H9 (cell line): ENCODE measurements around the gene HM13. TPM values are rescaled to one million over a fixed set of nuclear protein-coding genes. Genes with fewer than 3 reads are reported as not detected.

Experiments
- DNase-seq: peaks from one replicate; pipeline ENCODE4 v3.0.0-alpha.2; 2017
- H2AFZ ChIP-seq: one replicate; pipeline ENCODE4 v1.6.1; 2013; ENCODE audit warnings: mild to moderate bottlenecking, low read length, control low read depth, moderate library complexity
- H2AK5ac ChIP-seq: 2 replicates; pipeline ENCODE4 v1.6.1; 2013; ENCODE audit warnings: low read length, control low read depth, mixed read lengths; ENCODE audit not compliant: insufficient read length
- H2BK120ac ChIP-seq: one replicate; pipeline ENCODE4 v1.6.1; 2013; ENCODE audit warnings: low read depth, mild to moderate bottlenecking, low read length, control low read depth, inconsistent platforms; ENCODE audit not compliant: poor library complexity, severe bottlenecking
- H2BK12ac ChIP-seq: 2 replicates; pipeline ENCODE4 v1.6.1; 2013; ENCODE audit warnings: low read length, control low read depth, mixed read lengths, low read depth; ENCODE audit not compliant: insufficient read length
- H2BK15ac ChIP-seq: 2 replicates; pipeline ENCODE4 v1.6.1; 2013; ENCODE audit warnings: low read depth, low read length, control low read depth
- H2BK20ac ChIP-seq: one replicate; pipeline ENCODE4 v1.6.1; 2013; ENCODE audit warnings: low read depth, mild to moderate bottlenecking, low read length, control low read depth, inconsistent platforms; ENCODE audit not compliant: poor library complexity, severe bottlenecking
- H2BK5ac ChIP-seq: 2 replicates; pipeline ENCODE4 v1.6.1; 2013; ENCODE audit warnings: low read length, control low read depth, mixed read lengths; ENCODE audit not compliant: insufficient read length
- H3K14ac ChIP-seq: 2 replicates; pipeline ENCODE4 v1.6.1; 2013; ENCODE audit warnings: low read length, control low read depth; ENCODE audit not compliant: insufficient read depth
- H3K18ac ChIP-seq: 2 replicates; pipeline ENCODE4 v1.6.1; 2013; ENCODE audit warnings: low read depth, mild to moderate bottlenecking, mixed read lengths, low read length, control low read depth; ENCODE audit not compliant: insufficient read length
- H3K23ac ChIP-seq: 2 replicates; pipeline ENCODE4 v1.6.1; 2013; ENCODE audit warnings: low read length, control low read depth, mixed read lengths, low read depth; ENCODE audit not compliant: insufficient read length
- H3K23me2 ChIP-seq: 2 replicates; pipeline ENCODE4 v1.6.1; 2013; ENCODE audit warnings: low read depth, mild to moderate bottlenecking, mixed read lengths, low read length, control low read depth; ENCODE audit not compliant: insufficient read length, poor library complexity, severe bottlenecking
- H3K27ac ChIP-seq: 2 replicates; pipeline ENCODE4 v1.5.1; 2013; ENCODE audit warnings: low read length, control low read depth, mixed read lengths, low read depth; ENCODE audit not compliant: insufficient read length
- H3K27me3 ChIP-seq: 2 replicates; pipeline ENCODE4 v1.6.1; 2013; ENCODE audit warnings: low read length, control low read depth, inconsistent platforms; ENCODE audit not compliant: insufficient read depth
- H3K4ac ChIP-seq: 2 replicates; pipeline ENCODE4 v1.6.1; 2013; ENCODE audit warnings: low read depth, mild to moderate bottlenecking, control low read depth, inconsistent platforms, low read length, moderate library complexity
- H3K4me1 ChIP-seq: 2 replicates; pipeline ENCODE4 v1.6.1; 2013; ENCODE audit warnings: low read length, control low read depth, inconsistent platforms; ENCODE audit not compliant: insufficient read depth
- H3K4me2 ChIP-seq: 2 replicates; pipeline ENCODE4 v1.6.1; 2013; ENCODE audit warnings: low read length, control low read depth, mixed read lengths; ENCODE audit not compliant: insufficient read length, insufficient read depth
- H3K56ac ChIP-seq: 2 replicates; pipeline ENCODE4 v1.6.1; 2013; ENCODE audit warnings: low read depth, mild to moderate bottlenecking, mixed read lengths, low read length, control low read depth; ENCODE audit not compliant: insufficient read length
- H3K79me1 ChIP-seq: 2 replicates; pipeline ENCODE4 v1.6.1; 2013; ENCODE audit warnings: low read depth, mild to moderate bottlenecking, moderate library complexity, low read length, control low read depth, inconsistent platforms; ENCODE audit not compliant: insufficient read depth, poor library complexity, severe bottlenecking
- H3K79me2 ChIP-seq: 2 replicates; pipeline ENCODE4 v1.6.1; 2013; ENCODE audit warnings: low read length, control low read depth, inconsistent platforms; ENCODE audit not compliant: insufficient read depth
- H3K9ac ChIP-seq: 2 replicates; pipeline ENCODE4 v1.6.1; 2013; ENCODE audit warnings: low read length, control low read depth, mixed read lengths; ENCODE audit not compliant: insufficient read length; ENCODE audit errors: extremely low read depth
- H3K9me3 ChIP-seq: one replicate; pipeline ENCODE4 v1.6.1; 2013; ENCODE audit warnings: low read depth, low read length, inconsistent platforms; ENCODE audit not compliant: control insufficient read depth
- H3T11ph ChIP-seq: one replicate; pipeline ENCODE4 v1.6.1; 2013; ENCODE audit warnings: mild to moderate bottlenecking, low read length, control low read depth, inconsistent platforms
- H4K20me1 ChIP-seq: one replicate; pipeline ENCODE4 v1.6.1; 2013; ENCODE audit not compliant: control insufficient read depth, insufficient read length, insufficient read depth
- H4K5ac ChIP-seq: 2 replicates; pipeline ENCODE4 v1.6.1; 2013; ENCODE audit warnings: low read depth, mild to moderate bottlenecking, mixed read lengths, low read length, control low read depth; ENCODE audit not compliant: insufficient read length
- H4K8ac ChIP-seq: replicated peaks from 2 replicates; pipeline ENCODE4 v1.6.1; 2013; ENCODE audit warnings: low read length, control low read depth, mixed read lengths, low read depth; ENCODE audit not compliant: insufficient read length
- H4K91ac ChIP-seq: 2 replicates; pipeline ENCODE4 v1.6.1; 2013; ENCODE audit warnings: low read depth, mild to moderate bottlenecking, moderate library complexity, mixed read lengths, low read length, control low read depth; ENCODE audit not compliant: insufficient read length
- H3K27ac Mint-ChIP-seq, 3 experiments: 2 replicates in 2 of 3; 3 replicates in 1 of 3; pipeline ENCODE4 v1.8.0; 2020 to 2021; ENCODE audit warnings: mixed read lengths in 3 of 3, mild to moderate bottlenecking in 1 of 3, moderate library complexity in 1 of 3
- H3K27me3 Mint-ChIP-seq: 2 replicates; pipeline ENCODE4 v1.8.0; 2021; ENCODE audit warnings: low read depth, mild to moderate bottlenecking, moderate library complexity, mixed read lengths
- H3K36me3 Mint-ChIP-seq, 3 experiments: 2 replicates in 2 of 3; 3 replicates in 1 of 3; pipeline ENCODE4 v1.8.0; 2020 to 2021; ENCODE audit warnings: low read depth in 3 of 3, mixed read lengths in 3 of 3; ENCODE audit not compliant: insufficient read depth in 1 of 3
- H3K4me1 Mint-ChIP-seq, 2 experiments: 2 replicates each; pipeline ENCODE4 v1.8.0; 2020; ENCODE audit warnings: mixed read lengths in 2 of 2
- H3K4me3 Mint-ChIP-seq, 2 experiments: 2 replicates in 1 of 2; 3 replicates in 1 of 2; pipeline ENCODE4 v1.8.0; 2020 to 2021; ENCODE audit warnings: mild to moderate bottlenecking in 2 of 2, mixed read lengths in 2 of 2, moderate library complexity in 1 of 2
- H3K9me3 Mint-ChIP-seq, 2 experiments: 2 replicates in 1 of 2; 3 replicates in 1 of 2; pipeline ENCODE4 v1.8.0; 2020; ENCODE audit warnings: mild to moderate bottlenecking in 2 of 2, mixed read lengths in 2 of 2, moderate library complexity in 1 of 2
- WGBS: extraction: QIAGEN DNeasy Blood & Tissue Kit; methylation state at CpG from one replicate; pipeline ENCODE4 v1.1.7; 2013; ENCODE audit warnings: missing lambda C conversion rate, low lambda C conversion rate, mixed read lengths; ENCODE audit not compliant: insufficient read length; ENCODE audit errors: extremely low coverage; 5-methylcytosine and 5-hydroxymethylcytosine counted together
- total RNA-seq: library from RNA; stranded (reverse); gene quantifications from 2 replicates; pipeline ENCODE4 v1.2.1, GENCODE V29; 2021
- TF ChIP-seq, protein P1 (sequence below): fragments of 200-600 bp; sonication (generic); conservative IDR thresholded peaks from 3 replicates; pipeline ENCODE4 v1.8.0; 2021; ENCODE audit warnings: antibody characterized with exemption, mild to moderate bottlenecking

The HM13 gene
- total RNA-seq, 1 experiment from 2014 or later: 169 TPM

DNA sequence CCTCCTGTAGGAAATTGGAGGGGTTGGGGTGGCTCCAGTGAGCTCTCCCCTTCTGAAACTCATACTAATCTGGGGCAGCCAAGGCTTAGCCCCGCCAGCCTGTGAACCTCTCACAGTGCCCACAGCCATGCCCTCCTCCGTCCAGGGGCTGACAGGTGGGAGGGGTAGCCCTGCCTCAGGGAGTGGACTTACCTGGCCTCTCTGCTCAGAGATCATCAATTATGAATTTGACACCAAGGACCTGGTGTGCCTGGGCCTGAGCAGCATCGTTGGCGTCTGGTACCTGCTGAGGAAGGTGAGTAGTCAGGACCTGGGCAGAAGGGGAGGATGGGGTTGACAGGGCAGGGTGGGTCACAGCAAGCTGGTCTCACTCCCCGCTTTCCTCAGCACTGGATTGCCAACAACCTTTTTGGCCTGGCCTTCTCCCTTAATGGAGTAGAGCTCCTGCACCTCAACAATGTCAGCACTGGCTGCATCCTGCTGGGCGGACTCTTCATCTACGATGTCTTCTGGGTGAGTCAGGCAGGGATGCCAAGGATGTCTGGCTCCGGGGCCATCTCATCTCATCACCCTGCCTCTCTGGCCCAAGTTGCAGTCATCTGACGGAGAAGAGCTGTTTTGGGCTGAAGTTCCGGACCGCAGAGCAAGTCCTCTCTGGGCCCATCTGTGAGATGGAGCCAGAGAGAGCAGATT lies 34.7 kb downstream of the HM13 start:
- Histone ChIP-seq H2BK12ac (no peak overlapping the region), H3K23ac (no peak overlapping the region), H3K23me2 (peaks cover 3% of the 10 kb centered on the region), H3K9me3 (no peaks in the 10 kb centered on the region), H3K27me3 (no peaks in the 10 kb centered on the region), H3K14ac (no peak overlapping the region), H3K79me2 (no peaks in the 10 kb centered on the region), H3K9ac (no peak overlapping the region), H3K18ac (no peak overlapping the region), H3K27ac (no peak overlapping the region), H3K79me1 (no peaks in the 10 kb centered on the region), H4K8ac (no peak overlapping the region), H3K4me2 (no peak overlapping the region), H2AFZ (no peak overlapping the region), H4K20me1 (no peaks in the 10 kb centered on the region), H2AK5ac (no peak overlapping the region), H4K5ac (no peak overlapping the region), H2BK120ac (no peak overlapping the region), H3K4me1 (no peaks in the 10 kb centered on the region), H2BK15ac (no peak overlapping the region), H3T11ph (no peak overlapping the region), H3K4ac (no peak overlapping the region), H2BK20ac (no peak overlapping the region), H2BK5ac (no peak overlapping the region), H4K91ac (no peak overlapping the region), H3K56ac (no peak overlapping the region)
- WGBS: no CpG with 5 or more reads among the region's 11 CpGs
- no peaks in the 10 kb centered on the region for H3K9me3 Mint-ChIP-seq
- H3K27ac Mint-ChIP-seq: peak overlapping the region in 1 of 3 experiments; percentile 97; a peak in 1 of 7 replicates
- H3K36me3 Mint-ChIP-seq: peaks cover 35 to 80% (median 51%) of the 10 kb centered on the region in 3 experiments
- TF ChIP-seq, protein P1, sequence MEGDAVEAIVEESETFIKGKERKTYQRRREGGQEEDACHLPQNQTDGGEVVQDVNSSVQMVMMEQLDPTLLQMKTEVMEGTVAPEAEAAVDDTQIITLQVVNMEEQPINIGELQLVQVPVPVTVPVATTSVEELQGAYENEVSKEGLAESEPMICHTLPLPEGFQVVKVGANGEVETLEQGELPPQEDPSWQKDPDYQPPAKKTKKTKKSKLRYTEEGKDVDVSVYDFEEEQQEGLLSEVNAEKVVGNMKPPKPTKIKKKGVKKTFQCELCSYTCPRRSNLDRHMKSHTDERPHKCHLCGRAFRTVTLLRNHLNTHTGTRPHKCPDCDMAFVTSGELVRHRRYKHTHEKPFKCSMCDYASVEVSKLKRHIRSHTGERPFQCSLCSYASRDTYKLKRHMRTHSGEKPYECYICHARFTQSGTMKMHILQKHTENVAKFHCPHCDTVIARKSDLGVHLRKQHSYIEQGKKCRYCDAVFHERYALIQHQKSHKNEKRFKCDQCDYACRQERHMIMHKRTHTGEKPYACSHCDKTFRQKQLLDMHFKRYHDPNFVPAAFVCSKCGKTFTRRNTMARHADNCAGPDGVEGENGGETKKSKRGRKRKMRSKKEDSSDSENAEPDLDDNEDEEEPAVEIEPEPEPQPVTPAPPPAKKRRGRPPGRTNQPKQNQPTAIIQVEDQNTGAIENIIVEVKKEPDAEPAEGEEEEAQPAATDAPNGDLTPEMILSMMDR: no peak
- H3K4me3 Mint-ChIP-seq: peak overlapping the region; percentile 80 to 92
- no peak for DNase-seq
- H3K4me1 Mint-ChIP-seq: peaks cover 0 to 11% of the 10 kb centered on the region in 2 experiments; a peak in 2 of 4 replicates
- no peaks in the 10 kb centered on the region for H3K27me3 Mint-ChIP-seq
